GF-D8 (cell line): Measurements from ENCODE around the gene SLC35F3.
"Not testable (repeated sequence)": the region's sequence is repeated elsewhere in the genome, so short reads cannot be mapped to it uniquely, and the experiment has no call there.

Experiments used
- DNase-seq: peaks from one replicate; lab custom pipeline; 2025; lab: John Stamatoyannopoulos, UW

The SLC35F3 gene

GRCh38 chr1:234322097-234322496 is 417.6 kb downstream of the SLC35F3 start:
- DNase-seq = no peak

- peak; percentile 20 for DNase-seq
Measured at GRCh38 chr1:234322979-234323378, 418.5 kb downstream of the SLC35F3 start.

- DNase-seq = no peak
Measured at GRCh38 chr1:234324821-234325220, 420.3 kb downstream of the SLC35F3 start.

- no peak for DNase-seq
Measured at GRCh38 chr1:234325878-234326496, 421.5 kb downstream of the SLC35F3 start.

- peak; percentile 14 for DNase-seq
Measured at GRCh38 chr1:234326497-234327366, 422.3 kb downstream of the SLC35F3 start.

- DNase-seq = no peak
Measured at GRCh38 chr1:234327577-234328164, 423.2 kb downstream of the SLC35F3 start.

GRCh38 chr1:234330843-234331215 is 426.4 kb downstream of the SLC35F3 start:
- no peak for DNase-seq

GRCh38 chr1:234331507-234331906 is 427.0 kb downstream of the SLC35F3 start:
- DNase-seq = peak; percentile 6

GRCh38 chr1:234336359-234336758 is 431.9 kb downstream of the SLC35F3 start:
- no peak for DNase-seq

GRCh38 chr1:234337233-234337632 is 432.8 kb downstream of the SLC35F3 start:
- DNase-seq = no peak

- no peak for DNase-seq
Measured at GRCh38 chr1:234340528-234340927, 436.1 kb downstream of the SLC35F3 start.

- DNase-seq = no peak
Measured at GRCh38 chr1:234342774-234343173, 438.3 kb downstream of the SLC35F3 start.

GRCh38 chr1:234345237-234345636 is 440.8 kb downstream of the SLC35F3 start:
- no peak for DNase-seq

- DNase-seq = no peak
Measured at GRCh38 chr1:234348964-234349363, 444.5 kb downstream of the SLC35F3 start.

GRCh38 chr1:234355782-234356510 is 451.5 kb downstream of the SLC35F3 start:
- DNase-seq = no peak

GRCh38 chr1:234356615-234357269 is 452.3 kb downstream of the SLC35F3 start:
- DNase-seq = not testable (repeated sequence)

GRCh38 chr1:234357831-234358230 is 453.4 kb downstream of the SLC35F3 start:
- DNase-seq = no peak

- DNase-seq = no peak
Measured at GRCh38 chr1:234361102-234361603, 456.7 kb downstream of the SLC35F3 start.

GRCh38 chr1:234362558-234362957 is 458.1 kb downstream of the SLC35F3 start:
- DNase-seq = no peak

- no peak for DNase-seq
Measured at GRCh38 chr1:234368320-234369032, 464.0 kb downstream of the SLC35F3 start.

GRCh38 chr1:234369033-234369430 is 464.6 kb downstream of the SLC35F3 start:
- no peak for DNase-seq
